GM12891 (cell line): Measurements from ENCODE around the gene RMP24.

ENCODE experiments used
- POLR2A ChIP-seq: IDR thresholded peaks from 2 replicates; pipeline ENCODE4 v1.6.1; 2011; ENCODE audit warnings: low read depth, low read length, control low read depth
- POLR2AphosphoS5 ChIP-seq: IDR thresholded peaks from 2 replicates; pipeline ENCODE4 v1.6.1; 2011; ENCODE audit warnings: low read depth, low read length, control low read depth
- POU2F2 ChIP-seq: IDR thresholded peaks from 2 replicates; pipeline ENCODE4 v1.6.1; 2011; ENCODE audit warnings: low read depth, mild to moderate bottlenecking, control low read depth, low read length, moderate library complexity
- SPI1 ChIP-seq: IDR thresholded peaks from 2 replicates; pipeline ENCODE4 v1.6.1; 2011; ENCODE audit warnings: low read depth, low read length, control low read depth
- TAF1 ChIP-seq: IDR thresholded peaks from 2 replicates; pipeline ENCODE4 v1.6.1; 2011; ENCODE audit warnings: low read depth, low read length, control low read depth

- TF ChIP-seq TAF1 (no peak), POLR2A (no peak), POLR2AphosphoS5 (no peak), POU2F2 (no peak), SPI1 (no peak)
Measured at GRCh38 chr18:36009214-36009613, 36.7 kb downstream of the RMP24 start.
